ENCODE measurements around the gene ATXN7.

- TF ChIP-seq EZH2 (IDR thresholded peaks at IDR 0.05; ENCODE audit: borderline replicate concordance, low read length), result no peak
- no peak for TF ChIP-seq CTCF (conservative IDR thresholded peaks at IDR 0.05 in 1 of 2, IDR thresholded peaks at IDR 0.05 in 1 of 2; ENCODE audit: extremely low read depth in 1 of 2, insufficient read depth in 1 of 2, low read depth in 1 of 2, low read length in 2 of 2)
Observed at GRCh38 chr3:63910891-63911290, 47.2 kb downstream of the ATXN7 start.

Measured in mammary epithelial cell (primary cell).